GM19023 (cell line): ENCODE results near the gene MRPS9.

Experiments used
- ATAC-seq: cut with Tn5 transposase; IDR thresholded peaks from one replicate; pipeline ENCODE4 v1.9.1; 2021; ENCODE audit warnings: mild to moderate bottlenecking, moderate library complexity; ENCODE audit not compliant: unreplicated experiment

The MRPS9 gene

DNA sequence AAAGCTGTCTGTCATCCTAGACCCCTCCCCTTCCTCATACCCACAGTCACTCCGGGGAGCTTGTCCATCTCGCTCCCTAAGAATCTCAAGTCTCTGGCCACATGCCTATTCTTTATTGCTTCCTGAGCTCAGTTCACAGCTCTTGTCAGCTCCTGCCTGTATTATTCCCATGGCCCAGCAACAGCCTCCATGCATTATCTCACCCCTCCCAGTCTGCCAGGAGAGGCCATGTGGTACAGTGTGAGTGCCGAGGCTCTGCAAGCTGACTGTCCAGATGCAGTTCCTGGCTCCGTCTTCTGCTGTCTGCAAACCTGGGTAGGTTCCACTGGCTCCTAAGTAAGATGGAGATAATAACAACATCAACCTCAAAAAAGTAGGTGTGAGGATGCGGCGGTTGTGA, 79.7 kb downstream of the MRPS9 start:
- no peak for ATAC-seq

DNA sequence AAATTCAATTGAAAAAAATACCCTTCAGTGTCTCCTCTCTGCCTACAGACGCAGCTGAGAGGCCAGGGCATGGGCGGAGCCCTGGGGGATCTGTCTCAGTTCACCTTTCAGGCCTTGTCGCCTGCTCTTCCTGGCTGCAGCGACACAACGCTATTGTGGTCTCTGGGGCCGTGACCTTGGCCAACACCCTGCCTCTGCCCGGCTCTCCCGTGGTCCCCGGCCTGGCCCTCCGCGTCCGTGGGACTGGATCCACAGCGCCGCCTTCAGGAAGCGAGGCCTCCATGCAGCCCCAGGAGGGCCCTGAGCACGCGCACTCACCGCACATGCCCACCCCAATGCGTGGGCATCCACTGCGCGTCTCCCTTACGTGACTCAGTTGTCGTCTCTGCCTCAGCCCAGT, 81.1 kb downstream of the MRPS9 start:
- no peak for ATAC-seq

DNA sequence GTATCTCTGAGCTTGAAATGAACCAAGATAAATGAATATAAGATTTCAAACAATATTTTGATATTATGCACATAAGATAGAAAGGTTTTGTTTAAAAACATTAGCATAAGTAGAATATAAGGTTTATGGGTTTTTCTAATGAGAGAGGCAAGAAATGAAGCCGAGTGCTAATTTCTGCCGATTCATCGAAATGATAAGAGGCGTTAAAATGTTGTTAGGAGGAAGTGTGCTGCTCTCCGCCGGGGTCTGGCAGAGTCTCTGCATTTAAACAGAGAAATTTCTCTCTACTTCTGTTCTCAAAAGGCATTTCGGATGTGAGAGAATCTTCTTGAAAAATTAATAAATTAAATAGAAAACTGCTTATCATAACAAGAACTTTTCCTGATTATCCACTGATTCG, 83.6 kb downstream of the MRPS9 start:
- no peak for ATAC-seq

DNA sequence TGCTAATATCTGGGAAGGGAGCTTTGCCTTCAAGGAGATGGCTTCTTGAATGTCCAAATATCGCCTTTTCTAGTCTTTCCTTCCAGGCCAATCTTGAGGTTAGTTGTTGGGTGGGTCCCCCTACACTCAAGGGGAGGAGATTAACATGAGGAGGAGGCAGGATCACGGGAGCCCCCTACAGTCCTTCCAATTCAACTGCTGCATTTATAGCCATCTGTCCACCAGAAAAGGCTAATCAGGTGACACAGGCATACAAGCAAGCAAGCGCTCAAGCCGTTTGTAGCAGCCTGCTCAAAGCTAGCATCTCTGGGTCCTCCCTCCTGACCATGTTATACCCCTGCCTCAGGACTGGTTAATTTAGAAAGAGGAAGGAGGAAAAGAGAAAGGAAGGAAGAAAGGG, 87.6 kb downstream of the MRPS9 start:
- ATAC-seq: no peak

DNA sequence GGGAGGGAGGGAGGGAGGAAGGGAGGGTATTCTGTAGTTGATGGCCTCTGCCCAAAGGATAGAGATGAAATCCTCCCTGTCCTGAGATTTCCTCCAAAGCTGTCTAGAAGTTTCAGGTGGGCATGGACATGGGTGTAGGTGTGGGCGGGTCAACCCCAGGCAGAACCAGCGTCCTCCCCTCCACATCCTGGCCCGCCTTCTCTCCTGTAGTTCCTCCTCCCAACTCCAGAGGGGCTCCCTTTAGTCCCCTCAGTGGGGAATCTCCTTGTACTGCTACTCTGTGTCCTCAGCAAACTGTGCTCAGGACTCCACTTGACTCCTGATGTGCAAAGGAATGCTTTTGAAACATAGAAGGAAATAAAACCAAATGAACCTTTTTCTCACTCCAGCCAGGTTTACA, 88.1 kb downstream of the MRPS9 start:
- ATAC-seq: no peak

DNA sequence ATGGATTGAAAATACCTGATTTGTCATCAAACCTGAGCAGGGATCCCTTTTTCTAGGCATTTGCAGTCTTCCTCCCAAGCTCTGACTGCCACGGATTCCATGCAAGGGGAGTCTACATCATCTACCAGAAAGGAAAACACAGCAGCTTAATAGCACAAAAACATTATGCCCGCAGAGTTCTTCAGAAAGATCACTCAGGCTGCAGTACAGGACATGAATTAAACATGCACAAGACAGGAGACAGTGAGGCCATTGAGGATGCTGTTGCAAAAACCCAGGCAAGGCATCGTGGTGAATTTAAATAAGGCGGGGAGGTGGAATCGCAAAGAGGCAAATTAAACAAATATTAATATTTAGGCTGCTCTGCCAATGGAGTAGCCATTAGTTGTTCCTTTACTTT, 88.5 kb downstream of the MRPS9 start:
- ATAC-seq: no peak

DNA sequence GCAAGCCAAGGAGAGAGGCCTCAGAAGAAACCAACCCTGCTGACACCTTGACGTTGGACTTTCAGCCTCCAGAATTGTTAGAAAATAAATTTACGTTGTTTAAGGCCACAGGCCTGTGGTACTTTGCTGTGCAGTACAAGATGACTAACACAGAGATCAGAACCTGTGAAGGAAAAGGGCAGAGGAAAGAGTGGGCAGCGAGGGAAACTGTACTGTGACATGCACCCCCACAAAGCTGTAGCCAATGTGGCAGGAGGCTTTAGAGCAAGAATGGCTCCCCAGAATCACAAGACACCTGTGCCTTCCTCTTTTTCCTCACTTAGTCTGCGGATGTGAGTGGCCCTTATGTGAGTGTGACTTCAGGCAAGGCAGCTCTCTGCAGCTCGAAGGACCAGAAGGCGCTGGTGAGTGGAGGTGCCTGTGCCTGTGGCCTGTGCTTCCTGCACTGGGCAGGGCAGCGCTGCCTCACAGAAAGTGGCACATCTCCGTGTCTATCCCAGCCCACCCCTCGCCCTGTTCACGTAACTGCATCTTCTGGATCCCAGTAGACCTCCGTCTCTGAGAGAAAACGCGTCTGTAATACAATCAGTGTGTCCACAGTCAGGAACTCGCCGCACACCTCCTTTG, 89.5 kb downstream of the MRPS9 start:
- no peak for ATAC-seq

DNA sequence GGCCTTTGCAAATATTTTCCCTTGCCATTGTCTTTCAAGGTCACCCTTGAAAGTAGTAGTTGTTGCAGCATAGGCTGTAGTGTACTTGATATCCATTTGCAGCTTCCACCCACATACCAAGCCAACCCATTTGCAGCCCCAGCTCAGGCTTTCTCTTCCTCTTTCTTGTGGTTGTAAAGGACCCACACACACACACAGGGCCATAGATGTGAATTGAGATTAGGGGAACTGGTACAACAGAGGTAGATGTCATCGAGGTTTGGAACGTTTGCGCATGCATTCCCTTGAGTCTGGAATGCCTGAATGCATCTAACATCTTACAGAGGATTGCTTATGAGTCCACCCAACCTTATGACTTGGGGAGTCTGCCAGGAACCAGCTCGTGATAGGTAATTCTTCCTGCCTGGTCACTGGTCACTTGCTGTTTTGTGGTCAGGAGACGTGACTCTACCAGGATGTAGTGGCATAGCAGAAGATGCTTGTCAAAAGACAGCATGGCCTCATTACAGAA, 91.9 kb downstream of the MRPS9 start:
- ATAC-seq: peak; percentile 96

DNA sequence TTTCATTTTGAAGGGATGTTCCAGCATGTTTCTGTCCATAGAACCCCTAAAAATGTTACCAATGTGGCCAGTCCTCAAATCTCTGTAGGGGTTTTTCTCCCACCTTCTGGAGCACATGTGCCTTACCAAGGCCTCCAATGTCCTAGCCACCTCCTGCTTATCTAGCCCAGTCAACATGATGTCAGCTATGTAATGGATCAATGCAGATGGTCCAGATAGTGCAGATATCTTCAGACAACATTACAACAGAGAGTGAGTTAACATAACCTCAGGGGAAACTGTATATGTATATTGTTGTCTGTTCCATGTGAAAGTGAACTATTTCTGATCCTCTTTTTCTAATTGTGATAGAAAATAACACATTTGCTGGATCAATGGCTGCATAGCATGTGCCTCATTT, 92.7 kb downstream of the MRPS9 start:
- ATAC-seq: no peak

DNA sequence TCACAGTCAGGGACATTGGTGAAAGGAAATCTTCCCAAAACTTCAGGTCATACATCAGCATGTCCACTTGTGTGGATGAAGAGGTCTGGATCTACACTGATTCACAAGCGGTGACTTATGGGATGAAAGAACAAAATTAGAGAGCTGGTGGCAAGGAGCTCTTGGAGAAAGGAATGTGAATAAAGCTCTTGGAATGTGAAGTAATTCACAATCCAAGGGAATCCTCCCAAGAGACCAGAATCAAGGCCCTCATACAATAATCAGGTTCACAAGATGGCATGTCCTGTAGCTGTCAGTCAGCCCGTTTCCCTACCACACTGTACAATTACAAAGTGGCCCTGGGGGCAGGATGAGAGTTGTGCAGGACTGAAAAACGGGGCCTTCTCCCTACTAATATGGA, 96.2 kb downstream of the MRPS9 start:
- ATAC-seq: no peak

DNA sequence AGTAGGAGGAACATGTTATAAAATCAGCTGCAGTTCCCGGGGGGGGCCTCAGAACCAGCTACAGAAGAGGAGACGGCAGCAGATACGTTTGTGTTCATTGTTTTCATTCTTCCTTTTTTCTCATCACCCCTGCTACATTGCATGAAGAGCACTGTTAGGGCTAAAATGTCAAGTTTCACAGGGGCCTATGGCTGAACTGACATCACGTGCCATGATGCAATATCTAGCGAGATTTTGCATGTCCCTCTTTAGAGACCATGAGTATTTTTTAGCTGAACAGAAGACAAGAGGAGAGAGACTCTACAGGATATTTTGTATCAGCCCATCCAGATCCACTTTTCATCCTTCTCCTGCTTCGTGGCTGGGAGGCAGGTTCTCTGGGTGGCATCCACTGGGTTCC, 97.6 kb downstream of the MRPS9 start:
- no peak for ATAC-seq

DNA sequence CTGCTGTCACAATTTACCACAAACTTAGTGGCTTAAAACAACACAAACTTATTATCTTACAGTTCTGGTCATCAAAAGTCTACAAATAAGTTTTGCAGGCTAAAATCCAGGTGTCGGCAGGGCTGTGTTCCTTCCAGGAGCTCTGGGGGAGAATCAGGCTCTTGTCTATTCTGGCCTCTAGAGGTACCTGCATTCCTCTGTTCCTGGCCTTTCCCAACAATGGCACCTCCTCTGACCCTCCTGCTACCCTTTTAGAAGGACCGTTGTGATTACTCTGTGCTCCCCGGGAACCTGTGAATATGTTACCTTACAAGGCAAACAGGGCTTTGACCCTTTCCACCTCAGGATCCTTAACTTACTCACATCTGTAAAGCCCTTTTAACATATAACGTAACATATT, 98.5 kb downstream of the MRPS9 start:
- no peak for ATAC-seq

DNA sequence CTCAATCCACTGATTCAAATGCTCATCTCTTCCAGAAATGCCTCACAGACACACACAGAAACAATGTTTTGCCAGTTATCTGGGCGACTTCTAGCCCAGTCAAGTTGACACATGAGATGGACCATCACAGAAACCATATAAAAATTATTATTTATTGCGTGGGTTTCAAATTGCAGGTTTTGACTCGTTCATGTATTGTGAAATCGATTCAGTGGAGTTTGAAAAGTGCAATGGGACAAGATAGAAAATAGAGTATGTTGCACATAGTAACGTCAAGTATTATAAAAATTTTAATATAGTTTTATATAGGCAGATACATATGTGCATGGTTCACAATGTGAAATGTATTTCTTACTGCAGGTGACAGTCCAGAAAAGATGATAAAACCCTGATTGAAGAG, 100.8 kb downstream of the MRPS9 start:
- no peak for ATAC-seq

DNA sequence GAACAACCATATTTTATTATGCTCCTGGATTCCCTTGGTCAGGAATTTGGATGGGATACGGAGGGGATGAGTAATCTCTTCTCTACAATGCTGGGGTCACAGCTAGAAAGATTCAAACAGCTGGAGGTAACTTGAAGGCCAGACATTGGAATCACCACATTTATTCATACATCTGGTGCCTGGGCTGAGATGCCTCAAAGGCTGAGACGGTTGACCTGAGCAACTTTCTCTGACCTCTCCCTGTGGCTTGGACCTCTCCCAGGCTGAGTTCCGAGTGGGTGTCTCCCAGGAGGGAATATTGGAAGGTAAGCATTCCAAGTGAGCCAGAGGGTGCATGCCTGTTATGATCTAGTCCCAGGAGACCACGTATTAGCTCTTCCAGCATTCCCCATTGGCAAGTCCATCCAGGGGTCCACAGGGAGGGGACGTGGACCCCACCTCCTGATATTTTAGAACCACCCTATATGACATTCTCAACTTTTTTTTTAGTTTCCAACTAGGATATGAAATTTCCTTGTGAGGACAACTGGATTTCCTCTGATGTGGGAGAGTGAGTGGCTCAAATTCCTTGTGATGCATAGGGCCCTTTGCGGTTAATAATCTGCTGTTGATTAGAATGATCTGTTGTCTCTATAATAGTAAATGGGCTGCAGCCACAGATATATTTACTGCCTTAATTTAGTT, 101.8 kb downstream of the MRPS9 start:
- no peak for ATAC-seq

DNA sequence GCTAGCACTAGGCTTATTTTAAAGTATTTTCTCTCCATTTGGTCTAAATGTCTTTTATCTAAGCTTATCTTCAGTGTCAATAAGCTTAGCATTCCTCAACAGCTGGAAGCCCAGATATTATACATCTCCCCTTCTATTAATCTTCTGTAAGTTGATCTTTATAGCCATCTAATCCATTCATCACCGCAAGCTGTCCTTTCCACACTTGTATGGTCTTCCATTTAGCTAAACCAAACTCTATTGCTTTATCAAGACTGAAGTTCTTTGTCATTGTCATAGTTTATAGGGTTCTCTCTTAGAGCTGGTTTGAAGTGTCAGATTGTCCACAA, 102.3 kb downstream of the MRPS9 start:
- no peak for ATAC-seq

DNA sequence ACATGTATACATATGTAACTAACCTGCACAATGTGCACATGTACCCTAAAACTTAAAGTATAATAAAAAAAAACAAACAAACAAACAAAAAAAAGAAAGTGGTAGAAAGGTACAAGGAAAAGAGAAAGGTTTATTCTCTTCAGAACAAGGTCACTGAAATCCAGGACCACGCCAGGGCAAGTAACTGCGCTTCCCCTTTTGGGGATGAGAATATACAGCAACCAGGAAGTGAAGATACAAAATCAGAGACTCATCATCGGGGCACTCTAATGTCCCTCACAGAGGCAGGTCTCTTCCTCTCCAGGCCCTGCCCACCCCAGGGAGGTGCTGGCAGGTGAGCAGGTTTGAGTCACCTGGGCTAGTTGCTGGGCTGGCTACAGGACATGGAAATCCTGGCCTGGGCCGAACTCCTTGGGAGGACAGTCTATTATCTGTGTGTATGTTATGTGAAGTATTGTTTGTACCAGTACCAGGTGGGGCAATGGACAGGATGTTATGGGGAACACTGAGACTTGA, 103.3 kb downstream of the MRPS9 start:
- ATAC-seq: no peak

DNA sequence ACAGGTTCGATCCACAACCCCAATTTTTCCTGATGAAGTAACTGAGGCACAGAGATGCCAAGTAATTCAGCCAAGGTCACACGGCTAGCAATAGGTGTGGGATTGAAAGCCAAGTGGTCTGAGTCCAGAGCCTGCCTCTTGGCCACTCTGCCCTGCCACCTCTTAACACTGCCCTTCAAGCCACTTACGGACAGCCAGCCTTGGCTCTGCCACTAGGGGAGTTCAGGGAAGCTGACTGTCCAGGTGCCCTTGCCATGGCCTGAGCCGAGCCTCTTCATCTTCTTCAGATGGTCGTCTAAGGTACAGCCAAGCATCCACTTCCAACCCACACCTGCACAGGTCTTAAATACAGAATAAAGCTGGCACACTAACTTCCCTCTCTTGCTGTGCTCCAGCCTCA, 104.4 kb downstream of the MRPS9 start:
- ATAC-seq: no peak

DNA sequence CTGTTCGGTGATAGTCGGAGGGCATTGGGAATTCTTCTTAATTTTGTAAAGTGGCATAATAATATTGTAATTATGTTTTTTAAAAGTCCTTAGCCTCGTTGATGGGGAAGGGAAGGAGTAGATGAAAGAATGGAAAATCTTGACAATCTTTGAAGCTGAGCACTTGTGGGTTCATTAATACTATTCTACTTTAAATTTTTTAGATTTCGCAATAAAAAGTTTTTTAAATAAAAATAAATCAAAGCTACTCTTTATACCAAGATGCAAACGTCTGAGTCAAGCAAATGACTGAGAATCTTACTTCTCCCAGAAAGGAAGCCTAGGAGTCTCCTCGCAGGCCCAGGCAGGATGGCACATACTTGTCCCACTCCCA, 105.2 kb downstream of the MRPS9 start:
- ATAC-seq: no peak

DNA sequence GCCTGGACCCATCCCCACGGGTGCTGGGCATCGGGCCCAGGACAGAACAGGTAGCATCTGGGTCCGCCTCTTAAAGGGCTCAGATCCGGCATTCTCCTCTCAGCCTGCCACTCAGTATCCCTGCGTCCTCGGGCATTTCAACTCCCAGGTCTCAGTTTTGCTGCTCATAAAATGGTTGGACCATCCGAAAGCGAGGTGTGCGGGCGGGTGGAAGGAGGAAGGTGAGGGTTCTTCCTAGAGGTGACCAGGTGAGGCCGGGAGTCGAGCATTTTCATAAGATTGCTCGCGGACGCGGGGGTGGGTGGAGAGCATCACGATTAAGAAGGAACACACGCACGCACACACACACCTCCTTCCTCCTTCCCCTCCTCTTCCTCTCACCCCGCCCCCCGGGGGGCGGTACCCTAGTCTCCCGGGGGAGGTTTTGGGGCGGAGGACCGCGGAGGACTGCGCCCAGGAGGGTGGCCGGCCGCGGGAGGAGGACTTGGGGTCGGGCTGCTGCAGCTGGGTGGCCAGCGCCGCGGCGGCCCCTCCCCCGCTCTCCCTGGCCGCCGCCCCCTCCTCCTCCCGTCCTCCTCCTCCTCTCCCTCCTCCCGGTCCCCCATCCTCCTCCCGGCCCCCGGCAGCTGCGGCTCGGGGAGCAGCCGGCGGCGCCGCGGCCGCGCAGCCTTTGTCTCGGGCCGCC, 105.7 kb downstream of the MRPS9 start:
- ATAC-seq: no peak

DNA sequence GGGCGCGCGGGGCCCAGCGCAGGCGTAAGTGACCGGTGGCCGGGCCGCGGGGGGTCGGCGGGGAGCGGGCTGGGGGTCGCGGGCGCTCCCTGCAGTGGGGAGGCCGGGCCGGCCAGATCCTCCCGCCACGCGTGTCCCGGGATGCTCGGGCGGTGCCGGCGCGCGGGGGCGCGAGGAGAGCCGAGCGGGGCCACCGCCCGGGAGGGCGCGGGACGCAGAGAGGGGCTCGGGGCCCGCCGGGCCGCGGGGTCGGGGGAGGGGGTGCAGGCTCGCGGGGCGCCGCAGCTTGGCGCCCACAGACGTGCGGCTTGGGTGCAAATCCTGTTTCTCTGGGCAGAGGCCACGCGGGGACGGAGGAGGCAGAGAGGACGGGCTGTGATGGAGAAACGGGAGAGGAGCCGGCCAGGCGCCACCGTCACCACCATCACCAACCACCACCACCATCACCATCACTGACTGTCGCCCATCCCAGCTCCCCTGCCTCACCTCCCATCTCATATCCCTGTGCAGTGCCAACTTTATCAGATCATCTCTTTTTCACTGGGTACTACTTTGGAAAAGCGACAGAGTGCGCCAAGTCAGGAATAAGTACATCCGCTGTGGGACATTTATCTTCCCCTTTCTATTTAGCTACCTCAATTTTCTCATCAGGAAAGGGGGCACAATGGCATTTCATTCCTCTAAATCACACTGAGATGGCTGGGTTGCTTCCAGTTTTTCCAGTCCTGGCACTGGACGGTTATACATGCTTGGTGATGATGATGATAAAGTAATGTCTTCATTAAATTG, 106.5 kb downstream of the MRPS9 start:
- no peak for ATAC-seq

DNA sequence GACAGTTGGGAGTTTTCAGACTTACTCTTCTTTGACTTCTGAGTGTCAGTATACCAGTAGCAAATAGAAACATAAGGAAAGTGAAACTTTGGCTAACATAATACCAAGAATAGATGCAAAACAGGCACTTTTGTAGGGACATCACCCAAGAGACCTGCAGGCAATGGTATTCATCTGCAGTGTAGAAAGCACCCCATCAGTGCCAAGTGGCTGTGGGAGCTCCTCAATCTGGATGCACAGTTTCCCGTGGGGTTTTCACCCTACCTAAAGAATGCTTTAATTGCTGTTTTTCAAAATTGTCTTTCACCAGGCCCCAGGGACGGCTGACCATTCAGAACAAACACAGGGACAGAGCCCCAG, 107.1 kb downstream of the MRPS9 start:
- peak; percentile 47 for ATAC-seq

DNA sequence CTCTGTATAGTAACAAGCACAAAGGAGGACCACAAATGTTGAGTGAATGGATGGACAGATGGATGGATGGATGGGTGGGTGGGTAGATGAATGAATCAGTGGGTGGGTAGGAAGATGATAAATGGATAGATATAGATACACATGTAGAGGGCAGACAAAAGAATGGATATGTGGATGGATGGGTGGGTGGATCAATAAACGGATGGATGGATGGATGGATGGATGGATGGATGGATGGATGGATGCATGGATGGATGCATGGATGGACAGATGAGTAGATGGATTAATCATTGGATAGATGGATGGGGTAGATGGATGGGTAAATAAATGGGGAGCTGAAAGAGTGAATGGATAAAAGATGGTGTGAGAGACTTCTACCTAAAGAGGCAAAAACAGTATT, 111.4 kb downstream of the MRPS9 start:
- ATAC-seq: no peak
